Measurements from ENCODE around the gene DAZAP1.

DNA sequence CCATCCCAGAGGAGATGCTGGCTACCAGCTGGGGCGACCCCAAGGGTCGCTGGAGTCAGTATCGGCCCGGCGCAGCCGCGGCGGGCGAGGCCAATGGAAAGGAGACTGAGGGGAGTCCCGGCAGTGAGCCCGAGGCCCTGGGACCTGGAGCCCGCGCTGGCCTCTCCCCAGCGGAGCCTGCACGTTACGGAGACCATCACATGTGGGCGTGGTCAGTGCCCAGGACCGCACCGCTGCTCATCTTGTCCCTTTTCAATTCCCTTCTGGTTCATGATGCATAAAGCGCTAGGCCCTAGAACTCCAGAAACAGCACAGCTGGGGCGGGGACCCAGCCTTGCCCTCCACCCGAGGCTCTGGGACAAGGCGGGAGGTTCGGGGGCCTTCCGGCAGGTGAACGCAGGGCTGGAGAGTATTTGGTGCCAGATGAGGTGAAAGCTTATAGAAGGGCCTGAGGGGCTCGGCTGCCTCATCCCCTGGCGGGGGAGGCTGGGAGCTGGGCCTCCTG lies 63.7 kb downstream of the DAZAP1 start:
- TF ChIP-seq EZH2 (IDR thresholded peaks at IDR 0.05; ENCODE audit: insufficient read depth, poor library complexity, severe bottlenecking) (peak; percentile 50), EZH2phosphoT487 (IDR thresholded peaks at IDR 0.05; ENCODE audit: insufficient read depth, low read depth) (no peak)
